Measurements from ENCODE around the gene GTSE1.

Gene GTSE1

GRCh38 chr22:46363611-46364321 lies 67.1 kb downstream of the GTSE1 start:
- no peak for DNase-seq (ENCODE audit: low read depth in 1 of 2, low spot score in 1 of 2)

GRCh38 chr22:46364341-46365165 lies 67.9 kb downstream of the GTSE1 start:
- no peak for DNase-seq (ENCODE audit: low read depth in 1 of 2, low spot score in 1 of 2)

GRCh38 chr22:46365166-46365624 lies 68.5 kb downstream of the GTSE1 start:
- DNase-seq (ENCODE audit: low read depth in 1 of 2, low spot score in 1 of 2): no peak

GRCh38 chr22:46366327-46366731 lies 69.7 kb downstream of the GTSE1 start:
- DNase-seq (ENCODE audit: low read depth in 1 of 2, low spot score in 1 of 2): no peak

GRCh38 chr22:46366801-46367706 lies 70.4 kb downstream of the GTSE1 start:
- no peak for DNase-seq (ENCODE audit: low read depth in 1 of 2, low spot score in 1 of 2)

GRCh38 chr22:46367707-46368191 lies 71.1 kb downstream of the GTSE1 start:
- peak; percentile 42 to 58 for DNase-seq (ENCODE audit: low read depth in 1 of 2, low spot score in 1 of 2)

GRCh38 chr22:46368422-46368821 lies 71.8 kb downstream of the GTSE1 start:
- DNase-seq (ENCODE audit: low read depth in 1 of 2, low spot score in 1 of 2): no peak

GRCh38 chr22:46368871-46369715 lies 72.4 kb downstream of the GTSE1 start:
- DNase-seq (ENCODE audit: low read depth in 1 of 2, low spot score in 1 of 2): no peak

GRCh38 chr22:46369716-46370583 lies 73.3 kb downstream of the GTSE1 start:
- no peak for DNase-seq (ENCODE audit: low read depth in 1 of 2, low spot score in 1 of 2)

GRCh38 chr22:46370584-46371291 lies 74.1 kb downstream of the GTSE1 start:
- no peak for DNase-seq (ENCODE audit: low read depth in 1 of 2, low spot score in 1 of 2)

GRCh38 chr22:46371623-46372226 lies 75.1 kb downstream of the GTSE1 start:
- no peak for DNase-seq (ENCODE audit: low read depth in 1 of 2, low spot score in 1 of 2)

- DNase-seq (ENCODE audit: low read depth in 1 of 2, low spot score in 1 of 2): no peak
Measured at GRCh38 chr22:46372686-46373085, 76.0 kb downstream of the GTSE1 start.

GRCh38 chr22:46373159-46373558 lies 76.5 kb downstream of the GTSE1 start:
- DNase-seq (ENCODE audit: low read depth in 1 of 2, low spot score in 1 of 2): no peak

GRCh38 chr22:46373921-46374662 lies 77.4 kb downstream of the GTSE1 start:
- no peak for DNase-seq (ENCODE audit: low read depth in 1 of 2, low spot score in 1 of 2)

GRCh38 chr22:46374663-46375474 lies 78.2 kb downstream of the GTSE1 start:
- no peak for DNase-seq (ENCODE audit: low read depth in 1 of 2, low spot score in 1 of 2)

GRCh38 chr22:46376111-46376510 lies 79.4 kb downstream of the GTSE1 start:
- no peak for DNase-seq (ENCODE audit: low read depth in 1 of 2, low spot score in 1 of 2)

All from stimulated activated CD4-positive, alpha-beta T cell treated with anti-CD3 and anti-CD28 coated beads, Interleukin-15, amount 100 ng/mL, for 1 hour (primary cell).